Activated naive CD4-positive, alpha-beta T cell treated with anti-CD3 and anti-CD28 coated beads, Interleukin-2, amount 50 U/mL, for 24 hours (primary cell): ENCODE data around the gene CIAO1.
"Not testable (repeated sequence)": the region's sequence is repeated elsewhere in the genome, so short reads cannot be mapped to it uniquely, and the experiment has no call there.

Experiments used
- H3K27ac Mint-ChIP-seq: one replicate; pipeline ENCODE4 v1.8.0; 2021; ENCODE audit warnings: mild to moderate bottlenecking, mixed read lengths
- H3K27me3 Mint-ChIP-seq: one replicate; pipeline ENCODE4 v1.8.0; 2021; ENCODE audit warnings: mixed read lengths
- H3K36me3 Mint-ChIP-seq: one replicate; pipeline ENCODE4 v1.8.0; 2021; ENCODE audit warnings: mixed read lengths
- H3K4me1 Mint-ChIP-seq: one replicate; pipeline ENCODE4 v1.8.0; 2021; ENCODE audit warnings: mixed read lengths
- H3K4me3 Mint-ChIP-seq: one replicate; pipeline ENCODE4 v1.8.0; 2021; ENCODE audit warnings: mild to moderate bottlenecking, mixed read lengths
- H3K9me3 Mint-ChIP-seq: one replicate; pipeline ENCODE4 v1.8.0; 2021; ENCODE audit warnings: mixed read lengths

The CIAO1 gene

DNA sequence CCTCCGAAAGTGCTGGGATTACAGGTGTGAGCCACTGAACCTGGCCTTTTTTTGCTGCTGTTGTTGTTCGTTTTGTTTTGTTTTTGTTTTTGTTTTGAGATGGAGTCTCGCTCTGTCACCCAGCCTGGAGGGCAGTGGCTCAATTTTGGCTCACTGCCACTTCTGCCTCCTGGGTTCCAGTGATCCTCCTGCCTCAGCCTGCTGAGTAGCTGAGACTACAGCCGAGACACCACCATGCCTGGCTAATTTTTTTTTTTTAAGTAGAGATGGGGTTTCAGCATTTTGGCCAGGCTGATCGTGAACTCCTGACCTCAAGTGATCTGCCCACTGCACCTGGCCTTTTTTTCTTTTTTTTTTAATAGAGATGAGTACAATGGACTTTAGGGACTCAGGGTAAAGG is 22.2 kb upstream of the CIAO1 start:
- H3K4me1 Mint-ChIP-seq, result peaks cover 55% of the 10 kb centered on the region

DNA sequence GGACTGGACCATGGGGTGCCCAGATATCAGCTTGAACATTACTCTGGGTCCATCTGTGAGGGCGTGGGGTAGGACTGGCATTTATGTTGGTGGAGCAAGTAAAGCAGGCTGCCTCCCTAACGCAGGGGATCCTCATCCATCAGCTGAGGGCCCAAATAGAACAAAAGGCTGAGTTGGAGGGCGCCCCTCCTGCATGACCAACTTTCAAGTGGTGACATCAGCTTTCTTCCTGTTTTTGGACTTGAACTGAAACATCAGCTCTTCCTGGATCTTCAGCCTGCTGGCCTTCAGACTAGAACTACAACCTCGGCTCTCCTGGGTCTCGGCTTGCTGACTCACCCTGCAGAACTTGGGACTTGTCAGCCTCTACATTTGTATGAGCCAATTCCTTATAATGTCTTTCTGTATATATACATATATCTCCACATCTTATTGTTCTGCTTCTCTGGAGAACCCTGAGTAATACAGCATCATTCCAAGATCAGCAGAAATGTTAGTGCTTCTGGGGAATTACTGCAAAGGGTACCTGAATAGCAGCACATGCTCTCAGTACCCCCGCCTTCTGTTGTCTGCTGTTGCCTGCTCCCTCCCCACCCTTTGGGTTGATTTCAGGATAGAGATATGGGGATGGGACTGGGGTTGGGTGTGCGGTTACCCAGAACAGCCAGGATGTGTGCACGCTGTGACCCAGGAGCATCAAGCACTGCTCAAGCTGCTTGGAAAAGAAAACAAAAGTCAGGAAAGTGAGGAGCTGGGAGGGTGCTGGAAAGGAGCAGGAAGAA is 20.2 kb upstream of the CIAO1 start:
- peaks cover 52% of the 10 kb centered on the region for H3K4me1 Mint-ChIP-seq
- no peaks in the 10 kb centered on the region for H3K36me3 Mint-ChIP-seq
- no peaks in the 10 kb centered on the region for H3K9me3 Mint-ChIP-seq
- peak overlapping the region; percentile 56 for H3K27ac Mint-ChIP-seq
- no peak overlapping the region for H3K4me3 Mint-ChIP-seq
- H3K27me3 Mint-ChIP-seq, result no peaks in the 10 kb centered on the region

More for the DNA sequence above, 22.2 kb upstream of the CIAO1 start:
- Mint-ChIP-seq H3K9me3 (no peaks in the 10 kb centered on the region), H3K36me3 (no peaks in the 10 kb centered on the region), H3K4me3 (no peak overlapping the region), H3K27ac (no peak overlapping the region), H3K27me3 (no peaks in the 10 kb centered on the region)

DNA sequence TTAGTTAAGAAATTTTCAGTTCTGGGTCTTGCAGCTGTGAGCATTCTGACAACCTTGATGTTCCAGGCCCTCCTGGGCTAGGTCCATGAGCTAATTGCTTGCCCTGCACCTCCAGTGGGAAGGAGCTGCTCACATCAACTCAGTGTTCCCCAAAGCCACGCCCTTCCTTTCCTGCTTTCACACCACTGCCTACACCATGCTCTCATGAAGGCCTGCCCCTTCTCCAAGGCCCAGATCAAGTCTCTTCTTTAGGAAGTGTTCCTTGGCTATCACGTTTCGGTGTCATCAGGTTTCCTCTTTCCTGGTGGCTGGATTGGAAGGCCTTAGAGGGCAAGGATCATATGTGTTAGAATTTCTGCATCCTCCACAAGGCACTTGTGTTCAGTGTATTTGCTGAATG is 19.0 kb upstream of the CIAO1 start:
- H3K4me3 Mint-ChIP-seq, result no peak overlapping the region

GRCh38 chr2:96247896-96248295 is 18.1 kb upstream of the CIAO1 start:
- H3K36me3 Mint-ChIP-seq, result no peaks in the 10 kb centered on the region
- no peak overlapping the region for H3K27ac Mint-ChIP-seq
- H3K4me3 Mint-ChIP-seq, result no peak overlapping the region
- peaks cover 31% of the 10 kb centered on the region for H3K4me1 Mint-ChIP-seq
- no peaks in the 10 kb centered on the region for H3K9me3 Mint-ChIP-seq
- H3K27me3 Mint-ChIP-seq, result no peaks in the 10 kb centered on the region

More for the DNA sequence above, 19.0 kb upstream of the CIAO1 start:
- H3K4me1 Mint-ChIP-seq, result peaks cover 40% of the 10 kb centered on the region
- H3K9me3 Mint-ChIP-seq, result no peaks in the 10 kb centered on the region
- H3K27me3 Mint-ChIP-seq, result no peaks in the 10 kb centered on the region
- H3K36me3 Mint-ChIP-seq, result no peaks in the 10 kb centered on the region
- H3K27ac Mint-ChIP-seq, result no peak overlapping the region

- Mint-ChIP-seq H3K27ac (no peak overlapping the region), H3K9me3 (no peaks in the 10 kb centered on the region), H3K27me3 (no peaks in the 10 kb centered on the region), H3K4me1 (peaks cover 27% of the 10 kb centered on the region), H3K4me3 (no peak overlapping the region), H3K36me3 (no peaks in the 10 kb centered on the region)
Observed at GRCh38 chr2:96248624-96249023, 17.4 kb upstream of the CIAO1 start.

- Mint-ChIP-seq H3K27me3 (no peaks in the 10 kb centered on the region), H3K27ac (peak overlapping the region; percentile 76), H3K4me1 (peaks cover 29% of the 10 kb centered on the region), H3K4me3 (no peak overlapping the region), H3K36me3 (no peaks in the 10 kb centered on the region), H3K9me3 (no peaks in the 10 kb centered on the region)
Observed at GRCh38 chr2:96249654-96250053, 16.4 kb upstream of the CIAO1 start.

DNA sequence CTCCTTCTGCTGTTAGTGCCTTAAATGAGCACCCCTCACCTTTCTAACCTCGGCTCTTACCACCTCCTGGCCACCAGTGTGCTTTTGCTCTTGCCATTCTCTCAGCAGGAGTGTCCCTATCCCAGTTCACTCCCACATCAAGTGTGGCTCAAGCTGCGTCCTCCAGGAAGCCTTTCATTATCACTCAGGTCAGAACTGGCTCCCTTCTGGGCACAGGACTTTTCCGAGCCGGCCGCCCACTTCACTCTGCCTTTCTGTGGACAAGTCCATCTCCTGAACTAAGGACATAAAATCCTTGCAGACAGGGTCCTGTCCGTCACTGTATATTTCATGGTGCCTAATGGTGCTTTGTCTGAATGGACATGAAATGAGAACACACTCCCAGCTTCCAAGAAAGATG is 15.8 kb upstream of the CIAO1 start:
- Mint-ChIP-seq H3K27ac (peak overlapping the region; percentile 76), H3K36me3 (peaks cover under 1% of the 10 kb centered on the region), H3K4me1 (peaks cover 30% of the 10 kb centered on the region), H3K27me3 (no peaks in the 10 kb centered on the region), H3K4me3 (no peak overlapping the region), H3K9me3 (no peaks in the 10 kb centered on the region)

GRCh38 chr2:96251721-96252292 is 14.2 kb upstream of the CIAO1 start:
- Mint-ChIP-seq H3K4me1 (peaks cover 28% of the 10 kb centered on the region), H3K4me3 (no peak overlapping the region), H3K27me3 (no peaks in the 10 kb centered on the region), H3K9me3 (no peaks in the 10 kb centered on the region), H3K36me3 (peaks cover 3% of the 10 kb centered on the region), H3K27ac (no peak overlapping the region)

- no peaks in the 10 kb centered on the region for H3K27me3 Mint-ChIP-seq
- H3K36me3 Mint-ChIP-seq, result peaks cover 3% of the 10 kb centered on the region
- no peak overlapping the region for H3K4me3 Mint-ChIP-seq
- peaks cover 30% of the 10 kb centered on the region for H3K4me1 Mint-ChIP-seq
- no peak overlapping the region for H3K27ac Mint-ChIP-seq
- no peaks in the 10 kb centered on the region for H3K9me3 Mint-ChIP-seq
Observed at GRCh38 chr2:96252526-96252925, 13.5 kb upstream of the CIAO1 start.

DNA sequence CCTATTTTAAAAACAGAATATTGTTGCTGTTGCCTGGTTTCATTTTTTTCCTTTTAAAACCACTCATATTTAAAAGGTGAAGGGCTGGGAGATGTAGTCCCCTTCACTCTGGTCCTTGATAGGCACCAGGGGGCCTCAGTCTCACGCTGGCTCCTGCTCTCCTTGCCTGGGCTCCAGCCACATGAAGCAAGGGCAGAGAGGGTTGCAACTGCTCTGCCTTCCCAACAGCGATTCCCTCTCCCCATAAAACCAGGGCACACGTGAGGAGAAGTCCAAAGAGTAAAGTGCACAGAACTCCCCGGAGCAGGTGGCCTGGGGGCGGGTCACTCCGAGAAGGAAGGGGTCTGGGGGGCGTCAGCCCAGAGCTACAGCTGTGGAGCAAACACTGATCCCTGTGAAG is 13.0 kb upstream of the CIAO1 start:
- Mint-ChIP-seq H3K4me1 (peaks cover 32% of the 10 kb centered on the region), H3K36me3 (peaks cover 3% of the 10 kb centered on the region), H3K9me3 (no peaks in the 10 kb centered on the region), H3K27me3 (no peaks in the 10 kb centered on the region), H3K27ac (no peak overlapping the region), H3K4me3 (no peak overlapping the region)

GRCh38 chr2:96254571-96254970 is 11.5 kb upstream of the CIAO1 start:
- Mint-ChIP-seq H3K9me3 (no peaks in the 10 kb centered on the region), H3K4me3 (no peak overlapping the region), H3K27me3 (no peaks in the 10 kb centered on the region), H3K36me3 (peaks cover 3% of the 10 kb centered on the region), H3K4me1 (peaks cover 47% of the 10 kb centered on the region), H3K27ac (peak overlapping the region; percentile 51)

- no peaks in the 10 kb centered on the region for H3K27me3 Mint-ChIP-seq
- no peaks in the 10 kb centered on the region for H3K9me3 Mint-ChIP-seq
- peak overlapping the region; percentile 84 for H3K27ac Mint-ChIP-seq
- peaks cover 3% of the 10 kb centered on the region for H3K36me3 Mint-ChIP-seq
- peaks cover 66% of the 10 kb centered on the region for H3K4me1 Mint-ChIP-seq
- peak overlapping the region; percentile 56 for H3K4me3 Mint-ChIP-seq
Observed at GRCh38 chr2:96256611-96257113, 9.4 kb upstream of the CIAO1 start.

GRCh38 chr2:96257744-96258143 is 8.3 kb upstream of the CIAO1 start:
- not testable (repeated sequence) for H3K4me3 Mint-ChIP-seq, H3K9me3 Mint-ChIP-seq, H3K36me3 Mint-ChIP-seq, H3K27me3 Mint-ChIP-seq
- peaks cover 76% of the 10 kb centered on the region for H3K4me1 Mint-ChIP-seq
- H3K27ac Mint-ChIP-seq, result peak overlapping the region; percentile 51

- no peaks in the 10 kb centered on the region for H3K27me3 Mint-ChIP-seq
- H3K36me3 Mint-ChIP-seq, result peaks cover 3% of the 10 kb centered on the region
- peaks cover 79% of the 10 kb centered on the region for H3K4me1 Mint-ChIP-seq
Observed at GRCh38 chr2:96258166-96259022, 7.6 kb upstream of the CIAO1 start.

GRCh38 chr2:96259497-96259921 is 6.5 kb upstream of the CIAO1 start:
- Mint-ChIP-seq H3K9me3 (no peaks in the 10 kb centered on the region), H3K27me3 (no peaks in the 10 kb centered on the region), H3K4me1 (peaks cover 86% of the 10 kb centered on the region), H3K4me3 (no peak overlapping the region), H3K36me3 (peaks cover 3% of the 10 kb centered on the region), H3K27ac (peak overlapping the region; percentile 51)

More at GRCh38 chr2:96258166-96259022, 7.6 kb upstream of the CIAO1 start:
- no peaks in the 10 kb centered on the region for H3K9me3 Mint-ChIP-seq
- H3K4me3 Mint-ChIP-seq, result no peak overlapping the region
- H3K27ac Mint-ChIP-seq, result peak overlapping the region; percentile 51
